DMS 273 (cell line): ENCODE data around the gene GRHL1.

Experiments used
- DNase-seq: peaks from one replicate; lab custom pipeline; 2025; ENCODE audit not compliant: unreplicated experiment; lab: John Stamatoyannopoulos, UW

Gene GRHL1

DNA sequence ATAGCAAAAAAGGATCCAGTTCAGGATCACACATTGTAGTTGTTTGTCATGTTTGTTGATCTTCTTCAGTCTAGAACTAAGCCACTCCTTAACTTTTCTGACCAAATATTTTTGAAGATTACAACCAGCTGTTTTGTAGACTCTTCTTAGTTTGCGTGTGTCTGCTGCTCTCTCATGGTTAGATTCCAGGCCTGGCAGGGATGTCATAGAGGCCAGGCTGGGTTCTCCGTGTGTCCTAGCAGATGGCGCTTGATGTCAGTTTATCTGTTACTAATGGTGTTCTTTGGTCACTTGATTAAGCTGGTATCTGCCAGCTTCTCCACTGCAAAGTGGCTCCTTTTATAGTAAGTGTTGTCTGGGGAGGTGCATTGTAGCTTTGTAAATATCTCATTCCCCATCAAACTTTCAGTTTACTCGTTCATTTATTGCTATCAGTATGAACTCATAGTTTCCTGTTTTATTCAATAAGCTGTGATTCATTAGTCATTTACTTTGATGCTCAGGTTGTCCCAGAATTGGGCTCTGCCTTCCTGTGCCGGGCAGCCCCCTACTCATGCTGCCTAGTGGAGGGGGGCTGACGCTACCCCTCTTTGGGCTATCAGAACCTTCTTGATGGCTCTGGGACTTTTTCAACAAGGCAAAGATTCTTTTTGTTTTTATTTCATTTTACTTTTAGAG is 42.1 kb downstream of the GRHL1 start:
- DNase-seq, result peak; percentile 50

DNA sequence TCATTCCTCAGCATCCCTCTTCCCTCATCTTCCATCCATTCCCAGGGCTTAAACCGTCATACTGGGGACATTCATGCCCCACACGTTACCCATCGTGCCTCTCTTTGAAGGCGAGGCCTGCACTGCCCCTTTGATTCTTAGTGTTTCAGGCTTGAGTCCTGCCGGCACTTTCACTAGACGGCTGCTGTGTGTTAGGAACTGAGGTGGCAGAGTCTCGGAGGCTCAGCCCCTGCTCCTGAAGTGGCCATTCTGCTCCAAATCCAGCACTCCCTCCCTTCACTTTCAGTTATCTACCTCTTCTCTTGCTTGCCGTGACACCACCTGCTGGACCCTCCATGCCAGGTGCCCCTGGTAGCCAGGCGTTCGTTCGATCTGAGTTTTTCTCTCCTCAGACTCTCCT is 43.0 kb downstream of the GRHL1 start:
- no peak for DNase-seq

GRCh38 chr2:9995059-9995458 is 43.6 kb downstream of the GRHL1 start:
- DNase-seq, result no peak

GRCh38 chr2:9996321-9996720 is 44.8 kb downstream of the GRHL1 start:
- no peak for DNase-seq

- no peak for DNase-seq
These were observed 46.4 kb downstream of the GRHL1 start for GRCh38 chr2:9997936-9998335.

GRCh38 chr2:9998916-9999654 is 47.6 kb downstream of the GRHL1 start:
- DNase-seq, result no peak

DNA sequence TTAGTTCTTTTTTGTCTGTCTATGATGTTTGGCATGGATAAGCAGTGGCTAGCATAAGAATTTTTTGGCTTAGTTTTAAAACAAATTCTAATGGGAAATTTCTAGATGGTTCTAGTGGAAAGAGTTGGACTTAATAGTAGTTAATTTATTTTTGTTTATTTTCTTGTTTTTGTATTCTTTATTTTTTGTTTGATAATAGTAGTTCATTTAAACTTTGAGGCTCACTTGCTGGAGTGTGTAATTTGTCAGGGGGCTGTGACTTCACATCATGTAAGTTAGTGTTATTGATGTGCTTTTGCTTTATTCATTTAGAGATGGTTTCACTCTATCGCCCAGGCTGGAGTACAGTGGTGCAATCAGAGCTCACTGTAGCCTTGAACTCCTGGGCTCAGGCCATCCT is 48.2 kb downstream of the GRHL1 start:
- no peak for DNase-seq

- no peak for DNase-seq
These were observed 49.0 kb downstream of the GRHL1 start for GRCh38 chr2:10000541-10000940.

GRCh38 chr2:10001586-10001985 is 50.1 kb downstream of the GRHL1 start:
- no peak for DNase-seq

DNA sequence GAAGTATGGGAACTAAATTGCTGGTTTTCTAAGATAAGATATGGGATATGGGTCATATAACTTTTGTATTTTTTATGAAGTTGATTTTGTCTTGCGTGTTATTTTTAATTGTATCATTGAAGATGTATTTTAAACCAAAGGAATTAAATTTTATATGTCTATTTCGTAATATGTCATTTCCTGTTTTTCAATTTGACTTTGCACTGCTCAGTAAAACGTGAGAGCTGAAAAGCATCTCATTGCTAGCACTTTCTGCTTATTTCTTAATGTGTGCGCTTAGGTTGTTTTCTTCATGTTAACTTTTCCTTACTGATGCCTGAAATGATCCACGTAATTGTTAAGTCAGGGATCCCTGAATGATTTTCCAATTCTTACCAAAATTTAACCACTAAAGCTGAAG is 50.6 kb downstream of the GRHL1 start:
- DNase-seq, result no peak

- DNase-seq, result no peak
These were observed 51.2 kb downstream of the GRHL1 start for GRCh38 chr2:10002681-10003080.

GRCh38 chr2:10003206-10004125 is 52.0 kb downstream of the GRHL1 start:
- DNase-seq, result no peak

GRCh38 chr2:10004401-10004800 is 52.9 kb downstream of the GRHL1 start:
- no peak for DNase-seq

DNA sequence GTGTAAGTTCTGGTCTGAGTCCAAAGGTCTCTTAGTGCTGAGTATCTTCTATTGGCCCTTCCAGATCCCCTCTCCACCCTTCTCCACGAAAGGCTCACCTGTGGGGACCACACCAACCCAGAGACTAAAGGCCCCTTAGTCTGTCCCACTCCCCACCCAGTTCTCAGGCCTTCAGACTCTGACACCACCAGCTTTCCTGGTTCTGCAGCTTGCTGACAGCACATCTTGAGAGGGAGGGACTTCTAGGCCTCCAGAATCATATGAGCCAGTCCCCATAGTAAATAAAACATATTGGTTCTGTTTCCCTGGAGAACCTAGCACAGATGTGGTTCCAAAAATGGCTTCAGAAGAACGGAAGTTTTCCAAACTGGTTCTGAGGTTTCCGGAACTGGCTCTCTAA is 53.3 kb downstream of the GRHL1 start:
- no peak for DNase-seq

- no peak for DNase-seq
These were observed 54.2 kb downstream of the GRHL1 start for GRCh38 chr2:10005461-10006235.

- DNase-seq, result no peak
These were observed 55.0 kb downstream of the GRHL1 start for GRCh38 chr2:10006236-10007161.

- DNase-seq, result no peak
These were observed 55.9 kb downstream of the GRHL1 start for GRCh38 chr2:10007435-10007834.

- DNase-seq, result no peak
These were observed 56.7 kb downstream of the GRHL1 start for GRCh38 chr2:10007921-10008808.

DNA sequence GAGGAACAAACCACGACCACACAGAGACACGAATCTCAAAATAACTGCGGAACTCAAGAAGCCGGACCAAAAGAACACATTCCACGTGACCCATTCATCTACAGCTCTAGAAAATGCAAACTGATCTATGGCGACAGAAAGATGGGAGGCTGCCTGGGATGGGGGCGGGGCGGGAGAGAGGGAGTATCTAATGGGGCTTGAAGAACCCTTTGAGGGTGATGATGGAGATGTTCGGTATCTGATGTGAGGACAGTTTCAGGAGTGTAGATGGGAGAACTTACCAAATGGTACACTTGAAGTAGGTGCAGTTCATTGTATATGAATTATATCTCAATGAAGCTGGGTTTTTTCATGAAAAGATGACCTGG is 57.3 kb downstream of the GRHL1 start:
- no peak for DNase-seq
